OCI-LY1 (cell line): ENCODE results near the gene ARMH1.

Experiments used
- H2AFZ ChIP-seq: fragments of 200-600 bp; sonication (generic), shearing (Covaris generic); 2 replicates; pipeline ENCODE4 v1.6.0; 2014; ENCODE audit warnings: antibody characterized with exemption, mild to moderate bottlenecking, low read length
- H3F3A ChIP-seq: fragments of 200-600 bp; sonication (generic), shearing (Covaris generic); 2 replicates; pipeline ENCODE4 v1.6.0; 2014; ENCODE audit warnings: mild to moderate bottlenecking, antibody characterized with exemption, low read length, moderate library complexity; ENCODE audit not compliant: insufficient read depth
- H3K27ac ChIP-seq: fragments of 200-600 bp; sonication (generic); 2 replicates; pipeline ENCODE4 v1.5.1; 2014; ENCODE audit warnings: low read length, mixed run types, mild to moderate bottlenecking, low read depth; ENCODE audit not compliant: poor library complexity, severe bottlenecking
- H3K27me3 ChIP-seq: fragments of 200-600 bp; sonication (generic); 2 replicates; pipeline ENCODE4 v1.6.0; 2014; ENCODE audit warnings: antibody characterized with exemption, mild to moderate bottlenecking, low read length, moderate library complexity; ENCODE audit not compliant: insufficient read depth
- H3K36me3 ChIP-seq: fragments of 200-600 bp; sonication (generic); 2 replicates; pipeline ENCODE4 v1.6.1; 2014; ENCODE audit warnings: mild to moderate bottlenecking, antibody characterized with exemption, low read length, moderate library complexity, mixed read lengths; ENCODE audit not compliant: insufficient read depth
- H3K4me1 ChIP-seq: fragments of 200-600 bp; sonication (generic); 2 replicates; pipeline ENCODE4 v1.5.1; 2014; ENCODE audit warnings: mild to moderate bottlenecking, low read length, moderate library complexity; ENCODE audit not compliant: insufficient read depth, severe bottlenecking
- H3K4me2 ChIP-seq: fragments of 200-600 bp; sonication (generic), shearing (Covaris generic); 2 replicates; pipeline ENCODE4 v1.6.1; 2014; ENCODE audit warnings: low read length
- H3K4me3 ChIP-seq: fragments of 200-600 bp; sonication (generic); 2 replicates; pipeline ENCODE4 v1.5.1; 2014; ENCODE audit warnings: low read length, low read depth, mild to moderate bottlenecking, mixed read lengths; ENCODE audit not compliant: poor library complexity, severe bottlenecking
- H3K79me2 ChIP-seq: fragments of 200-600 bp; shearing (Covaris generic); 2 replicates; pipeline ENCODE4 v1.6.1; 2016; ENCODE audit warnings: mixed run types, low read length, mixed read lengths; ENCODE audit not compliant: insufficient read depth
- H3K9ac ChIP-seq: fragments of 200-600 bp; sonication (generic), shearing (Covaris generic); 2 replicates; pipeline ENCODE4 v1.6.1; 2014; ENCODE audit warnings: mild to moderate bottlenecking, low read length, mixed read lengths
- H3K9me2 ChIP-seq: fragments of 200-600 bp; sonication (generic), shearing (Covaris generic); 2 replicates; pipeline ENCODE4 v1.6.1; 2014; ENCODE audit warnings: low read depth, mild to moderate bottlenecking, low read length, mixed read lengths
- H3K9me3 ChIP-seq: fragments of 200-600 bp; shearing (Covaris generic); 2 replicates; pipeline ENCODE4 v1.6.1; 2014; ENCODE audit warnings: low read length, mixed read lengths
- H4K20me1 ChIP-seq: fragments of 200-600 bp; sonication (generic), shearing (Covaris generic); 2 replicates; pipeline ENCODE4 v1.6.0; 2016; ENCODE audit warnings: mild to moderate bottlenecking, low read length; ENCODE audit not compliant: insufficient read depth
- CTCF ChIP-seq: fragments of 200-600 bp; sonication (generic), shearing (Covaris generic); IDR thresholded peaks from 2 replicates; pipeline ENCODE4 v1.5.1; 2017; ENCODE audit warnings: mild to moderate bottlenecking, antibody characterized with exemption, low read length, moderate library complexity, mixed read lengths
- EZH2 ChIP-seq: fragments of 200-600 bp; sonication (generic), shearing (Covaris generic); IDR thresholded peaks from 2 replicates; pipeline ENCODE4 v1.8.0; 2017; ENCODE audit warnings: borderline replicate concordance, mixed run types, mild to moderate bottlenecking, antibody characterized with exemption, low read length, moderate library complexity, mixed read lengths

The ARMH1 gene

DNA sequence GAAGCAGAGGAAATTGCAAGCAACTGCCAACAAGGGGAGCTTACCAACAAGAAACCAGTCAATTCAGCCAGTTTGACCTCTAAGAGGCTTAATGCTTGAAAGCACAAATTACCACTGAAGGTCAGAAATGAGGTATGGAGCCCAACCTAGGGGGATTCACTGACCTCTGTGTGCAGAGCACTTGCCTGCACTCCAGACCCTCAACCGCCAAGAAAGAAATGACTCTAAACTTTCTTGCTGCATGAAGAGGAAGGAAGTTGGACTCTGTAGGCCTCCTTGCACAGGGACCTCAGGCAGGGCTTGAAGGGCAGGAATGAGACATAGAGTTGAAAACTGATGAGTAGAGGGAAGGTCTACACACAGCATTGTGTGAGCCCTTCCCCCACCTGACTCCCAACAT, 10.0 kb downstream of the ARMH1 start:
- Histone ChIP-seq H3K27ac (peak overlapping the region; percentile 17), H3K9me2 (no peaks in the 10 kb centered on the region), H3K79me2 (no peaks in the 10 kb centered on the region), H2AFZ (no peak overlapping the region), H3K4me2 (no peak overlapping the region), H3K36me3 (no peaks in the 10 kb centered on the region), H3K27me3 (no peaks in the 10 kb centered on the region), H3K4me1 (peaks cover 9% of the 10 kb centered on the region), H3K9me3 (no peaks in the 10 kb centered on the region), H3F3A (no peaks in the 10 kb centered on the region), H3K9ac (no peak overlapping the region), H4K20me1 (no peaks in the 10 kb centered on the region), H3K4me3 (no peak overlapping the region)
- TF ChIP-seq CTCF (no peak), EZH2 (no peak)

GRCh38 chr1:44685218-44685617, 10.7 kb downstream of the ARMH1 start:
- H4K20me1 ChIP-seq, result no peaks in the 10 kb centered on the region
- TF ChIP-seq CTCF, result no peak
- no peak for TF ChIP-seq EZH2
- no peaks in the 10 kb centered on the region for H3F3A ChIP-seq
- no peaks in the 10 kb centered on the region for H3K79me2 ChIP-seq
- no peak overlapping the region for H3K9ac ChIP-seq
- H3K36me3 ChIP-seq, result no peaks in the 10 kb centered on the region
- no peaks in the 10 kb centered on the region for H3K27me3 ChIP-seq
- no peak overlapping the region for H3K4me3 ChIP-seq
- no peaks in the 10 kb centered on the region for H3K9me2 ChIP-seq
- no peaks in the 10 kb centered on the region for H3K9me3 ChIP-seq
- H3K4me1 ChIP-seq, result peaks cover 9% of the 10 kb centered on the region
- H3K4me2 ChIP-seq, result no peak overlapping the region
- H2AFZ ChIP-seq, result no peak overlapping the region
- no peak overlapping the region for H3K27ac ChIP-seq

- H3K9me3 ChIP-seq, result no peaks in the 10 kb centered on the region
- H3K27ac ChIP-seq, result no peak overlapping the region
- H3K9ac ChIP-seq, result no peak overlapping the region
- H3K4me3 ChIP-seq, result no peak overlapping the region
- H3K36me3 ChIP-seq, result no peaks in the 10 kb centered on the region
- no peaks in the 10 kb centered on the region for H4K20me1 ChIP-seq
- H3K27me3 ChIP-seq, result no peaks in the 10 kb centered on the region
- no peak overlapping the region for H2AFZ ChIP-seq
- peaks cover 9% of the 10 kb centered on the region for H3K4me1 ChIP-seq
- H3F3A ChIP-seq, result no peaks in the 10 kb centered on the region
- no peaks in the 10 kb centered on the region for H3K9me2 ChIP-seq
- no peaks in the 10 kb centered on the region for H3K79me2 ChIP-seq
- no peak for TF ChIP-seq CTCF
- no peak for TF ChIP-seq EZH2
- H3K4me2 ChIP-seq, result no peak overlapping the region
These were observed 11.4 kb downstream of the ARMH1 start for GRCh38 chr1:44685881-44686280.
